Measurements from ENCODE around the gene RAPGEF4.

The RAPGEF4 gene

GRCh38 chr2:173049831-173050230 is 314.2 kb downstream of the RAPGEF4 start:
- Histone ChIP-seq H3K4me1 (ENCODE audit: control insufficient read depth, insufficient read depth, low read length, unreplicated experiment) (peaks cover 29% of the 10 kb centered on the region), H3K27me3 (ENCODE audit: insufficient read depth, low read length) (no peaks in the 10 kb centered on the region), H3K27ac (ENCODE audit: low read depth, low read length) (peak overlapping the region; percentile 94), H3K4me3 (ENCODE audit: low read depth, low read length) (peak overlapping the region; percentile 48), H2AFZ (ENCODE audit: low read length, unreplicated experiment) (peak overlapping the region; percentile 67), H3K36me3 (ENCODE audit: insufficient read depth, low read length) (no peaks in the 10 kb centered on the region), H3K79me2 (ENCODE audit: control insufficient read depth, insufficient read depth, low read length, unreplicated experiment) (no peaks in the 10 kb centered on the region)

- Histone ChIP-seq H3K27ac (ENCODE audit: low read depth, low read length) (no peak overlapping the region), H2AFZ (ENCODE audit: low read length, unreplicated experiment) (no peak overlapping the region), H3K4me1 (ENCODE audit: control insufficient read depth, insufficient read depth, low read length, unreplicated experiment) (peaks cover 29% of the 10 kb centered on the region), H3K36me3 (ENCODE audit: insufficient read depth, low read length) (no peaks in the 10 kb centered on the region), H3K27me3 (ENCODE audit: insufficient read depth, low read length) (no peaks in the 10 kb centered on the region), H3K79me2 (ENCODE audit: control insufficient read depth, insufficient read depth, low read length, unreplicated experiment) (no peaks in the 10 kb centered on the region), H3K4me3 (ENCODE audit: low read depth, low read length) (no peak overlapping the region)
Measured at GRCh38 chr2:173050684-173051083, 315.0 kb downstream of the RAPGEF4 start.

- H2AFZ ChIP-seq (ENCODE audit: low read length, unreplicated experiment), result no peak overlapping the region
- H3K4me1 ChIP-seq (ENCODE audit: control insufficient read depth, insufficient read depth, low read length, unreplicated experiment), result peaks cover 29% of the 10 kb centered on the region
- H3K36me3 ChIP-seq (ENCODE audit: insufficient read depth, low read length), result no peaks in the 10 kb centered on the region
- H3K27me3 ChIP-seq (ENCODE audit: insufficient read depth, low read length), result no peaks in the 10 kb centered on the region
- no peak overlapping the region for H3K4me3 ChIP-seq (ENCODE audit: low read depth, low read length)
- H3K27ac ChIP-seq (ENCODE audit: low read depth, low read length), result no peak overlapping the region
- H3K79me2 ChIP-seq (ENCODE audit: control insufficient read depth, insufficient read depth, low read length, unreplicated experiment), result no peaks in the 10 kb centered on the region
Measured at GRCh38 chr2:173051463-173052215, 316.0 kb downstream of the RAPGEF4 start.

DNA sequence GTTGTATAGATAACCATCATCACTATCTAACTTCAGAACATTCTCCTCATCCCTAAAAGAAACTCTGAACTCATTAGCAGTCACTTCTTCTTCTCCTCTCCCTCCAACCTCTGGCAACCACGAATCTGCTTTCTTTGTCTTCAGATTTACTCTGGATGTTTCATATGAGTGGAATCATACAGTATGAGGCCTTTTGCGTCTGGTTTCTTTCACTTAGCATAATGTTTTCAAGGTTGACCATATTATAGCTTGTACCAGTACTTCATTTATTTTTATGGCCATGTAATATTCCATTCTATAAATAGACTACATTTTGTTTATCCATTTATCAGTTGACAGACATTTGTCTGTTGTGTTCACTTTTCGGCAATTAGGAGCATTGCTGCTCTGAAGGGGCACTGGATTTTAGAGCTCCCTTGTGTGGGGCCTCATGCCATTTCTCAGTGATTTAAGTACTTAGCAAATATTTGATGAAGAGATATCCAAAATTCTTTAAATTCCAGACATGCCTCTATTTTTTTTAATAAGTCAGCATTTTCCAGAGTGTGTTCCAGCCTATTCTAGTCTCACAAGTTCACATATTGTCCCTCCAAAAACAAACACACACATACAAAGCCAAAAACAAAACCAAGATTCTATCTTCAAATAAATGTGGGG is 317.5 kb downstream of the RAPGEF4 start:
- Histone ChIP-seq H2AFZ (ENCODE audit: low read length, unreplicated experiment) (peak overlapping the region; percentile 21), H3K4me3 (ENCODE audit: low read depth, low read length) (no peak overlapping the region), H3K27ac (ENCODE audit: low read depth, low read length) (no peak overlapping the region), H3K79me2 (ENCODE audit: control insufficient read depth, insufficient read depth, low read length, unreplicated experiment) (no peaks in the 10 kb centered on the region), H3K36me3 (ENCODE audit: insufficient read depth, low read length) (no peaks in the 10 kb centered on the region), H3K27me3 (ENCODE audit: insufficient read depth, low read length) (no peaks in the 10 kb centered on the region), H3K4me1 (ENCODE audit: control insufficient read depth, insufficient read depth, low read length, unreplicated experiment) (peaks cover 25% of the 10 kb centered on the region)

GRCh38 chr2:173054466-173054865 is 318.8 kb downstream of the RAPGEF4 start:
- Histone ChIP-seq H3K27ac (ENCODE audit: low read depth, low read length) (no peak overlapping the region), H3K4me1 (ENCODE audit: control insufficient read depth, insufficient read depth, low read length, unreplicated experiment) (peaks cover 19% of the 10 kb centered on the region), H3K79me2 (ENCODE audit: control insufficient read depth, insufficient read depth, low read length, unreplicated experiment) (no peaks in the 10 kb centered on the region), H2AFZ (ENCODE audit: low read length, unreplicated experiment) (no peak overlapping the region), H3K4me3 (ENCODE audit: low read depth, low read length) (no peak overlapping the region), H3K36me3 (ENCODE audit: insufficient read depth, low read length) (no peaks in the 10 kb centered on the region), H3K27me3 (ENCODE audit: insufficient read depth, low read length) (no peaks in the 10 kb centered on the region)

- no peak overlapping the region for H3K4me3 ChIP-seq (ENCODE audit: low read depth, low read length)
- peaks cover 9% of the 10 kb centered on the region for H3K4me1 ChIP-seq (ENCODE audit: control insufficient read depth, insufficient read depth, low read length, unreplicated experiment)
- no peaks in the 10 kb centered on the region for H3K27me3 ChIP-seq (ENCODE audit: insufficient read depth, low read length)
- no peaks in the 10 kb centered on the region for H3K36me3 ChIP-seq (ENCODE audit: insufficient read depth, low read length)
- H2AFZ ChIP-seq (ENCODE audit: low read length, unreplicated experiment), result no peak overlapping the region
- no peaks in the 10 kb centered on the region for H3K79me2 ChIP-seq (ENCODE audit: control insufficient read depth, insufficient read depth, low read length, unreplicated experiment)
- no peak overlapping the region for H3K27ac ChIP-seq (ENCODE audit: low read depth, low read length)
Measured at GRCh38 chr2:173056705-173057364, 321.2 kb downstream of the RAPGEF4 start.

GRCh38 chr2:173058097-173058496 is 322.5 kb downstream of the RAPGEF4 start:
- H3K4me3 ChIP-seq (ENCODE audit: low read depth, low read length), result no peak overlapping the region
- H3K27ac ChIP-seq (ENCODE audit: low read depth, low read length), result no peak overlapping the region
- H2AFZ ChIP-seq (ENCODE audit: low read length, unreplicated experiment), result no peak overlapping the region

DNA sequence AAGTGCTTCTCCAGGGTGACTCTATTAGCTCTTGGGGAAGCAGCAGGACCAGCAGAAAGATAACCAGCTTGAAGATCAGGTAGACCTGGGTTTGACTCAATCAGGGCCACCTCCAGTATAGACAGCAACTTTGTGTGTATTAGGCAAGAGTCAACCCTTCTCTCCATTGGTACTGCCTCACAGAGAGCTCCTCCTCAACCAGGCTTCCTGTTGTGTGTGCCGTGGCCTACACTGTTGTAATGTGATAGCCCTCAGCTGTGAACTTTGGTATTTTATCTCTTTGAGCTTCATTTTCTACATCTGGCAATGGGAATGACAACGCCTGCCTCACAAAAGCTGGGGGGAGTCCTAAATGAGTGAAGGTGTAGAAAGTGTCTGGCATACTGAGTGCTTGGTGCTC is 323.0 kb downstream of the RAPGEF4 start:
- H3K79me2 ChIP-seq (ENCODE audit: control insufficient read depth, insufficient read depth, low read length, unreplicated experiment), result no peaks in the 10 kb centered on the region
- H3K36me3 ChIP-seq (ENCODE audit: insufficient read depth, low read length), result no peaks in the 10 kb centered on the region
- peaks cover 2% of the 10 kb centered on the region for H3K4me1 ChIP-seq (ENCODE audit: control insufficient read depth, insufficient read depth, low read length, unreplicated experiment)
- no peak overlapping the region for H3K27ac ChIP-seq (ENCODE audit: low read depth, low read length)
- no peak overlapping the region for H2AFZ ChIP-seq (ENCODE audit: low read length, unreplicated experiment)
- H3K27me3 ChIP-seq (ENCODE audit: insufficient read depth, low read length), result no peaks in the 10 kb centered on the region
- no peak overlapping the region for H3K4me3 ChIP-seq (ENCODE audit: low read depth, low read length)

More at GRCh38 chr2:173058097-173058496, 322.5 kb downstream of the RAPGEF4 start:
- H3K79me2 ChIP-seq (ENCODE audit: control insufficient read depth, insufficient read depth, low read length, unreplicated experiment), result no peaks in the 10 kb centered on the region
- H3K36me3 ChIP-seq (ENCODE audit: insufficient read depth, low read length), result no peaks in the 10 kb centered on the region
- peaks cover 7% of the 10 kb centered on the region for H3K4me1 ChIP-seq (ENCODE audit: control insufficient read depth, insufficient read depth, low read length, unreplicated experiment)
- no peaks in the 10 kb centered on the region for H3K27me3 ChIP-seq (ENCODE audit: insufficient read depth, low read length)

GRCh38 chr2:173059292-173059691 is 323.6 kb downstream of the RAPGEF4 start:
- Histone ChIP-seq H3K36me3 (ENCODE audit: insufficient read depth, low read length) (no peaks in the 10 kb centered on the region), H3K27me3 (ENCODE audit: insufficient read depth, low read length) (no peaks in the 10 kb centered on the region), H3K27ac (ENCODE audit: low read depth, low read length) (no peak overlapping the region), H3K79me2 (ENCODE audit: control insufficient read depth, insufficient read depth, low read length, unreplicated experiment) (no peaks in the 10 kb centered on the region), H3K4me3 (ENCODE audit: low read depth, low read length) (no peak overlapping the region), H3K4me1 (ENCODE audit: control insufficient read depth, insufficient read depth, low read length, unreplicated experiment) (no peaks in the 10 kb centered on the region), H2AFZ (ENCODE audit: low read length, unreplicated experiment) (no peak overlapping the region)

DNA sequence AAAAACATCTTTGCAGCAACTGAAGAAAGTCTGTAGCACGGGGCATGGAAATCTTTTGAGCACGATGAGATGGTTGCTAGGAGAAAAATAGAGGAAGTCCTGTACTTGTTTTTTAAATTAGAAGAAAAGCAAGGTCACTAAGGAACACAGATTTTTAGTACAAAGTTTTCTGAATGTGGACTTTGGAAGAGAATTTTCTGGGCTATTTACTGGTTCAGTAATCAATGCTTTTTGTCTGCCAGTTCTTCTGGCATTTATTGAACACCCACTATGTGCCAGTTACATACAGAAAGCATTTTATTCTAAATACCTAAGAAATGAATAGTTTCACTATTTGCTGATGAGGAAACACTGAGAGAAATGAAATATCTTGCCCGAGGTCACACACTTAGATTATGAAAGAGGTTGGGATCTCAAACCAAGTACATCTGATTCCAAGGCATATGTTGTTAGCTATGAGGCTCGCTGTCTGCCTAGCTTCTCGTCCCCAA is 324.4 kb downstream of the RAPGEF4 start:
- peak overlapping the region; percentile 62 for H2AFZ ChIP-seq (ENCODE audit: low read length, unreplicated experiment)
- H3K79me2 ChIP-seq (ENCODE audit: control insufficient read depth, insufficient read depth, low read length, unreplicated experiment), result no peaks in the 10 kb centered on the region
- no peaks in the 10 kb centered on the region for H3K4me1 ChIP-seq (ENCODE audit: control insufficient read depth, insufficient read depth, low read length, unreplicated experiment)
- H3K4me3 ChIP-seq (ENCODE audit: low read depth, low read length), result peak overlapping the region; percentile 28; the same call in 1 of the 2 replicates
- no peaks in the 10 kb centered on the region for H3K27me3 ChIP-seq (ENCODE audit: insufficient read depth, low read length)
- no peaks in the 10 kb centered on the region for H3K36me3 ChIP-seq (ENCODE audit: insufficient read depth, low read length)
- H3K27ac ChIP-seq (ENCODE audit: low read depth, low read length), result peak overlapping the region; percentile 2; the same call in 1 of the 2 replicates
